SK-N-MC (cell line): Measurements from ENCODE around the gene TRMT6.

Experiments used
- DNase-seq: peaks from one replicate; pipeline ENCODE4 v3.0.0-alpha.2; 2011; ENCODE audit warnings: low read depth, low spot score
- H3K27ac ChIP-seq: fragments of 200-600 bp; sonication (generic); 2 replicates; pipeline ENCODE4 v1.5.1; 2016; ENCODE audit warnings: mixed run types
- H3K36me3 ChIP-seq: fragments of 200-600 bp; sonication (generic); 2 replicates; pipeline ENCODE4 v1.6.1; 2017; ENCODE audit warnings: antibody characterized with exemption, low read length, mixed read lengths; ENCODE audit not compliant: insufficient read depth
- H3K4me3 ChIP-seq: fragments of 200-600 bp; sonication (generic); 2 replicates; pipeline ENCODE4 v1.5.1; 2016
- H3K9ac ChIP-seq: fragments of 200-600 bp; sonication (generic); 2 replicates; pipeline ENCODE4 v1.8.0; 2017; ENCODE audit warnings: mixed run types, mixed read lengths; ENCODE audit not compliant: insufficient read length
- H3K9me3 ChIP-seq: fragments of 200-600 bp; sonication (generic); 2 replicates; pipeline ENCODE4 v1.6.1; 2017; ENCODE audit warnings: low read depth, mild to moderate bottlenecking, antibody characterized with exemption, low read length, moderate library complexity, mixed read lengths
- EZH2 ChIP-seq: fragments of 200-600 bp; sonication (generic); IDR thresholded peaks from one replicate; pipeline ENCODE4 v1.6.1; 2017; ENCODE audit warnings: antibody characterized with exemption
- FOXP2 ChIP-seq: optimal IDR thresholded peaks from 2 replicates; pipeline ENCODE3; 2011; ENCODE audit warnings: mild to moderate bottlenecking, moderate library complexity; ENCODE audit not compliant: insufficient read depth; ENCODE audit errors: extremely low read length, control extremely low read depth
- POLR2AphosphoS5 ChIP-seq: IDR thresholded peaks from 2 replicates; pipeline ENCODE4 v1.6.1; 2012; ENCODE audit warnings: mild to moderate bottlenecking, low read depth, low read length, borderline replicate concordance

The TRMT6 gene

DNA sequence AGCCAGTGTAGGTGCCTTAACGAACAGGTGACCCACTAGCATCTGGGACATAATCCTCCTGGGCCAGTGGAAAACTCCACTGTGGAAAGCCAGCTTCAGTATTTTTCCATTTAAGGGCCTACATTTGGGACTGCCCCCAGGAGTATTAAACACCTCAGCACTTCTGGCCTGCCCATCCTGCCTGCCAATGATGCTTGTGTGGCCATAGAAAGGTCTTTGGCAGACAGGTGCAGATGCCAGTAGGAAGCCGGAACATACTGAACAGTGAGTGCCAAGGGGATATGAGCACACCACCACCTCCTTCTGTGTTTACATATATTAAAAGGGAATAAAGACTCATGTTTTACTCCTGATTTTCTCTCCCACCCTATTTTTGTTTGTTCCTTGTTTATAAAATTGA lies 20.0 kb upstream of the TRMT6 start:
- DNase-seq: no peak
- Histone ChIP-seq H3K4me3 (no peak overlapping the region), H3K9ac (no peak overlapping the region), H3K9me3 (no peaks in the 10 kb centered on the region), H3K36me3 (peaks cover 78% of the 10 kb centered on the region), H3K27ac (no peak overlapping the region)
- TF ChIP-seq EZH2 (no peak), FOXP2 (no peak), POLR2AphosphoS5 (no peak)

DNA sequence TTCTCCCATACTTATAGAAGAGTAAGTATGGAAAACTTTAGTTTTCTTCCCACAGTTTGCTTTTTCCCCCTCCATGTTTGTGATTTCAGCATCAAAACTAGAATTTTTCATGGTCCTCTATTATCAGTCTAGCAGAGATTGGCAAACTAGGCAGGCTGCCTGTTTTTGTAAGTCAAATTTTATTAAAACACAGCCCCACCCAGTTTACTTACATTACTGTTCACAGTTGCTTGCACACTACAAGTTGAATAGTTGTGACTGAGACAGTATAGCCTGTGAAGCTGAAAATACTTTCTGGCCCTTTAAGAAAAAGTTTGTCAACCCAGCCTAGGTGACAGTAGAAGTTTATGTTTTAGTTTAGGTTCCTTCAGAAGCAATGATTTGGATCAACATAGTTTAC lies 19.6 kb upstream of the TRMT6 start:
- no peak overlapping the region for H3K27ac ChIP-seq
- no peak overlapping the region for H3K9ac ChIP-seq
- H3K9me3 ChIP-seq: no peaks in the 10 kb centered on the region
- DNase-seq: no peak
- no peak for TF ChIP-seq FOXP2
- TF ChIP-seq EZH2: no peak
- no peak for TF ChIP-seq POLR2AphosphoS5
- H3K36me3 ChIP-seq: peaks cover 79% of the 10 kb centered on the region
- H3K4me3 ChIP-seq: no peak overlapping the region

DNA sequence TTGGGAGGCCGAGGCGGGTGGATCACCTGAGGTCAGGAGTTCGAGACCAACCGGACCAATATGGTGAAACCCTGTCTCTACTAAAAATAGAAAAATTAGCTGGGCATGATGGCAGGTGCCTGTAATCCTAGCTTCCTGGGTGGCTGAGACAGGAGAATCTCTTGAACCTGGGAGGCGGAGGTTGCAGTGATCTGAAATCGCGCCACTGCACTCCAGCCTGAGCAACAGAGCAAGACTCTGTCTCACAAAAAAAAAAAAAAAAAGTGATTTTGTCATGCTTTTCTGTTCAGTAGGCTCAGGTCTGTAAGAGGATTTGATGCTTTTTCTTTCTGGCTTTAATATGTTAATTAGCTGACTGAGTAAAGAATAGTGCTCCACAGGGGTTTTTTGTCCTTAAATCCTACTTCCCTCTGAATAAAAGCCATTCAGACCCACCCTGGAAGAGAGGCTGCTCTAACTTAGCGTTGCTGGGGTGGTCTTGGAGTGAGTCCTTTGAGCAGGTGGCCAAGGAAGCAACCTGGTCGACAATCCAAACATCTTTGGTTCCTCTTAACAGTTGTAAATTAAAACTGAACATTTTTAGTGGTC lies 19.1 kb upstream of the TRMT6 start:
- no peak overlapping the region for H3K9ac ChIP-seq
- H3K27ac ChIP-seq: no peak overlapping the region
- TF ChIP-seq POLR2AphosphoS5 (no peak), EZH2 (no peak), FOXP2 (no peak)
- peaks cover 79% of the 10 kb centered on the region for H3K36me3 ChIP-seq
- no peak for DNase-seq
- H3K9me3 ChIP-seq: no peaks in the 10 kb centered on the region
- H3K4me3 ChIP-seq: no peak overlapping the region

DNA sequence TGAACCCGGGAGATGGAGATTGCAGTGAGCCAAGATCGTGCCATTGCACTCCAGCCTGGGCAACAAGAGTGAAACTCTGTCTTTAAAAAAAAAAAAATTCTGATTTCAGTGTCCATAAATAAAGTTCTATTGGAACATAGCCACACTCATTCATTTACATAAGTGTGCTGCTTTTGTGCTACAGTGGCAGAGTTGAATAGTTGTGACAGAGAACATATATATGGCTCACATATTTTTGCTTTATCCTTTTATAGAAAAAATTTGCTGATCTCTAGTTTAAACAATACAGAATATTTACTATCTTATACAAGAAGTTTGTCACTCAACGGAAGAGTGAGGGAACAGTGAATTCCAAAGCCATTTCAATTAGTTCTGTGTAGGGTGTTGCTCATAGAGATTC lies 18.1 kb upstream of the TRMT6 start:
- Histone ChIP-seq H3K36me3 (peaks cover 77% of the 10 kb centered on the region), H3K27ac (no peak overlapping the region), H3K9ac (no peak overlapping the region), H3K4me3 (no peak overlapping the region), H3K9me3 (no peaks in the 10 kb centered on the region)
- TF ChIP-seq POLR2AphosphoS5: no peak
- no peak for TF ChIP-seq EZH2
- no peak for TF ChIP-seq FOXP2
- no peak for DNase-seq

DNA sequence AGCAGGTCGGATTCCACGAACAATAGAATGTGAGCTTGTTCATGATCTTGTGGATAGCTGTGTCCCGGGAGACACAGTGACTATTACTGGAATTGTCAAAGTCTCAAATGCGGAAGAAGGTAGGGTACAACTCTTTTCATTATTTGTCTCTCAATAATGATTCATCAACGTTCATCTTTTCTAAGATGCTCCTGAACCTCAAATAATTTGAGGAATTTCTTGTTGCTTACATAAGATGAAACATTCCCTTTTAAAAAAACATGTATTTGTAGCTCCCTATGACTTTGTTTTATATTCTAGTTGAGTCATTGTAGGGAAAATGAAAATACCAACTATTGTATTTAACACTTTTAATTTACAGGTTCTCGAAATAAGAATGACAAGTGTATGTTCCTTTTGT lies 17.1 kb upstream of the TRMT6 start:
- Histone ChIP-seq H3K9me3 (no peaks in the 10 kb centered on the region), H3K36me3 (peaks cover 71% of the 10 kb centered on the region), H3K27ac (no peak overlapping the region), H3K9ac (no peak overlapping the region), H3K4me3 (no peak overlapping the region)
- no peak for DNase-seq
- no peak for TF ChIP-seq POLR2AphosphoS5
- TF ChIP-seq EZH2: no peak
- no peak for TF ChIP-seq FOXP2

DNA sequence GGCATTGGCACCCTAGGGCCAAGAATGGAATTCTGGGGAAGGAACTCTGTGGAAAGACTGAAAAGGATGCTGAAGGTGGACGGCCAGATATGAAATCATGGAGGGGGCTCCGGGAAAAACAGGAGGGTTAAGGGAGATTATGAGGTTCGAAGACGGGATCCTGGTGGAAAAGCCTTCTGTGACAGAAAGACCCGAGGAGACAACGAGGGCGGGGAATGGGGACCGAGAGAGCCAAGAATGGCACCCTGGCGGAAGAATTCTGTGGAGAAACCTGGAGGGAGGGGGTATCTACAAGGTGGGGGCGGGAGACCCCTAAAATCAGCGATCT lies 426 bp downstream of the TRMT6 start:
- Histone ChIP-seq H3K4me3 (peak overlapping the region; percentile 98), H3K27ac (no peak overlapping the region), H3K9ac (peak overlapping the region; percentile 89), H3K9me3 (no peaks in the 10 kb centered on the region), H3K36me3 (peaks cover 56% of the 10 kb centered on the region)
- TF ChIP-seq FOXP2 (no peak), POLR2AphosphoS5 (no peak), EZH2 (no peak)
- no peak for DNase-seq

DNA sequence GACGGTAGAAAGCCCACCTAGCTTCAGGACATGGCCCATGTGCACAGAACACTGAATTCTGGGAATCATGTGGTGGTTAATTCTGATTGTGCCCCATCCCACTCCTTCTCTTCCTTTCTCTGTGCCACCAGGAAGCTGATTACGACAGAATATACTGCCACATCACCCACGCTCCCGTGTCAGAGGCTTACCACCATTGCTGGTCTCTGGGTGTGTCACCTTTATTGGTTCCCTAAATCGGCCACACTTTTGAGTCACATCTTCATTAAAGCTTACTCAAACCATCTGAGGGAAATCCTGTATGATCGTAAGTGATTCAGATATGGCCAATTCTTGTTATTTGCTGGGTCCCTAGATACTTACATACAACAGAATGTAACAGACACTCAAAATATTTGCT lies 3.1 kb downstream of the TRMT6 start:
- Histone ChIP-seq H3K9me3 (no peaks in the 10 kb centered on the region), H3K36me3 (peaks cover 56% of the 10 kb centered on the region), H3K4me3 (no peak overlapping the region), H3K9ac (no peak overlapping the region), H3K27ac (no peak overlapping the region)
- DNase-seq: no peak
- no peak for TF ChIP-seq POLR2AphosphoS5
- TF ChIP-seq EZH2: no peak
- TF ChIP-seq FOXP2: no peak

DNA sequence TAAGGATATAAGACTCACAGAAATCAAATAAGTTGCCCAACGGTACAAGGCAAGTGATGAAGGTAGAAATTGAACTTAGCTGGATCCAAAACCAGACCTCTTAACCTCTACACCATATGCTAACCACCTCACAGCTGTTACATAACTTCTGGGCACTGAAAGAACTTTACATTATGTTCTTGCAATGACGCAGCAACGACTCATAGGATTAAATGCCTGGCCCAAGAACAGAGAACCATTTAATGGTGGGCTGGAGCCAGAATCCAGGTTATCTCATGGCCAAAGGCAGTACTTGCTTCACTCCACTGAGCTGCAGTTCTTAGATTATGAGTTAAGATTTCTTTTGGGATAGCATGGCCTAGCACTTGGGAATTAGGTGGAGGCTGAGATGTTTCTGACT lies 4.4 kb downstream of the TRMT6 start:
- Histone ChIP-seq H3K9me3 (no peaks in the 10 kb centered on the region), H3K27ac (no peak overlapping the region), H3K9ac (no peak overlapping the region), H3K36me3 (peaks cover 65% of the 10 kb centered on the region), H3K4me3 (no peak overlapping the region)
- TF ChIP-seq POLR2AphosphoS5 (no peak), EZH2 (no peak), FOXP2 (no peak)
- no peak for DNase-seq

DNA sequence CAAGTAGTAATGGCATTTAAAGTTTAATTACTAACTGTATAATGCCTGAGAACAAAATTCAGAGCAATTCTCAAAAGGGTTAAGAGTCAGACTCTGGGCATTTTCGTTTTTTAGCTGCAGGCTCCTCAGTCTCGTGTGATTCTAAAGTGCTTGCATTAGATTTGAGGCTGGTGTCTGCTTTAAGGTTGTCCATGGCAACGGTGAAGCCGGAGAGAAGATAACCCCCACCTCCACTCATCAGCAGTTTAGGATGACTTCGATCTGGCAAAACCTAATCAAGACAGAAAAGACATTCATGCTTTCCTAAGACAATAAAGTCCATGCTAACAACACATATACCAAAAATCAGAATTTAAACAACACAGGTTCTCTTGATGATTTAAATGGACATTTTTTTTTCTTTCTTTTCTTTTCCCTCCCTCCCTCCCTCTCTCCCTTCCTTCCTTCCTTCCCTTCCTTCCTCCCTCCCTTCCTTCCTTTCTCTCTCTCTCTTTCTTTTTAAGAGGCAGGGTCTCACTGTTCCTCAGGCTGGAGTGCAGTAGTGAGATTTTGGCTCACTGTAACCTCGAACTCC lies 11.8 kb downstream of the TRMT6 start:
- Histone ChIP-seq H3K9me3 (no peaks in the 10 kb centered on the region), H3K36me3 (peaks cover 53% of the 10 kb centered on the region), H3K9ac (no peak overlapping the region), H3K4me3 (no peak overlapping the region), H3K27ac (no peak overlapping the region)
- TF ChIP-seq EZH2 (no peak), FOXP2 (no peak), POLR2AphosphoS5 (no peak)
- DNase-seq: no peak
